GM10248 (cell line): ENCODE results near the gene KCNA3.

Experiments used
- CTCF ChIA-PET: fragments of 300-600 bp; sonication (Branson Sonifier 250); formaldehyde crosslinking; extraction: SDS; loops from one replicate; lab custom pipeline; 2021; ENCODE audit warnings: antibody characterized with exemption; lab: Yijun Ruan, JAX
- POLR2A ChIA-PET: fragments of 350-650 bp; sonication (Branson Sonifier 250); formaldehyde crosslinking; extraction: SDS; loops from one replicate; lab custom pipeline; 2020; ENCODE audit warnings: antibody characterized with exemption; lab: Yijun Ruan, JAX
- DNase-seq: peaks from one replicate; pipeline ENCODE4 v3.0.0; 2012; ENCODE audit errors: extremely low spot score
- CTCF ChIP-seq: IDR thresholded peaks from 2 replicates; pipeline ENCODE4 v1.5.1; 2012; ENCODE audit warnings: mild to moderate bottlenecking, low read depth; ENCODE audit errors: extremely low read depth, missing control alignments, control extremely low read depth

KCNA3 gene

GRCh38 chr1:110674337-110675059, at the start of gene KCNA3:
Gene KCNA3 (minus strand): TSS chr1:110674940. CDS start chr1:110674809, 131 bp downstream.
- ChIA-PET CTCF (interaction anchor here (1.6 kb wide), 2 partner anchors 9 to 89 kb away, joined by 3 to 6 read pairs; no protein-coding TSS in a partner anchor), POLR2A (no interaction called here)
- DNase-seq, result peak; percentile 65
- no peak for TF ChIP-seq CTCF

- POLR2A ChIA-PET, result interaction anchor here (0.6 kb wide), 1 partner anchor 939 kb away, joined by 5 read pairs; no protein-coding TSS in a partner anchor
- DNase-seq, result no peak
- no peak for TF ChIP-seq CTCF
- CTCF ChIA-PET, result interaction anchor here (1.0 to 1.3 kb wide), 2 partner anchors 11 to 43 kb away, joined by 3 to 4 read pairs; no protein-coding TSS in a partner anchor
Observed at GRCh38 chr1:110722807-110723206, 48.1 kb upstream of the KCNA3 start.

- POLR2A ChIA-PET, result no interaction called here
- TF ChIP-seq CTCF, result no peak
- CTCF ChIA-PET, result interaction anchor here (2.1 kb wide), 1 partner anchor 12 kb away, joined by 11 read pairs; no protein-coding TSS in a partner anchor
- no peak for DNase-seq
Observed at GRCh38 chr1:110719908-110720307, 45.2 kb upstream of the KCNA3 start.

- no peak for TF ChIP-seq CTCF
- POLR2A ChIA-PET, result no interaction called here
- DNase-seq, result no peak
- CTCF ChIA-PET, result interaction anchor here (1.8 to 2.1 kb wide), 2 partner anchors 8 to 11 kb away, joined by 5 to 11 read pairs; no protein-coding TSS in a partner anchor
Observed at GRCh38 chr1:110718452-110718851, 43.7 kb upstream of the KCNA3 start.

GRCh38 chr1:110717179-110717578, 42.4 kb upstream of the KCNA3 start:
- no peak for TF ChIP-seq CTCF
- DNase-seq, result no peak
- CTCF ChIA-PET, result interaction anchor here (1.4 to 1.8 kb wide), 3 partner anchors 10 to 48 kb away, joined by 4 to 7 read pairs (median 5); no protein-coding TSS in a partner anchor
- POLR2A ChIA-PET, result no interaction called here

- ChIA-PET POLR2A (no interaction called here), CTCF (interaction anchor here (0.6 to 2.3 kb wide), 5 partner anchors 8 to 52 kb away, joined by 3 to 10 read pairs (median 4); no protein-coding TSS in a partner anchor)
- TF ChIP-seq CTCF, result no peak
- DNase-seq, result no peak
Observed at GRCh38 chr1:110714374-110714995, 39.7 kb upstream of the KCNA3 start.
